Large intestine (tissue), 3 donors: ENCODE data around the gene PRELP. TPM values are rescaled to one million over a fixed set of nuclear protein-coding genes. Genes with fewer than 3 reads are reported as not detected.
"Not testable (repeated sequence)": the region's sequence is repeated elsewhere in the genome, so short reads cannot be mapped to it uniquely, and the experiment has no call there.

Experiments used
- DNase-seq, 2 donors: peaks; one replicate each; pipeline versions ENCODE4 v3.0.0 to v3.0.0-alpha.2; 2013
- H3K27ac ChIP-seq: one replicate; pipeline ENCODE4 v1.5.1; 2013; ENCODE audit warnings: low read length
- H3K27me3 ChIP-seq: 2 replicates; pipeline ENCODE4 v1.6.1; 2013; ENCODE audit warnings: low read length; ENCODE audit not compliant: control insufficient read depth, insufficient read depth
- H3K36me3 ChIP-seq: 2 replicates; pipeline ENCODE4 v1.6.1; 2013; ENCODE audit warnings: low read length; ENCODE audit not compliant: control insufficient read depth, insufficient read depth
- H3K4me1 ChIP-seq: one replicate; pipeline ENCODE4 v1.6.1; 2013; ENCODE audit warnings: low read length; ENCODE audit not compliant: control insufficient read depth, insufficient read depth
- H3K4me3 ChIP-seq: one replicate; pipeline ENCODE4 v1.5.1; 2013; ENCODE audit warnings: low read length
- H3K9me3 ChIP-seq: one replicate; pipeline ENCODE4 v1.6.1; 2013; ENCODE audit warnings: mild to moderate bottlenecking, low read depth, low read length, moderate library complexity; ENCODE audit not compliant: control insufficient read depth
- WGBS: methylation state at CpG from one replicate; pipeline ENCODE4 v1.1.5; 2013; ENCODE audit warnings: low lambda C conversion rate; ENCODE audit not compliant: insufficient coverage; 5-methylcytosine and 5-hydroxymethylcytosine counted together
- polyA plus RNA-seq: library from polyadenylated mRNA; unstranded; fragments of 120-200 nt; gene quantifications from one replicate; pipeline ENCODE4 v1.2.1, GENCODE V29; 2013

Gene PRELP
- polyA plus RNA-seq, 1 donor, result 4.4 TPM

DNA sequence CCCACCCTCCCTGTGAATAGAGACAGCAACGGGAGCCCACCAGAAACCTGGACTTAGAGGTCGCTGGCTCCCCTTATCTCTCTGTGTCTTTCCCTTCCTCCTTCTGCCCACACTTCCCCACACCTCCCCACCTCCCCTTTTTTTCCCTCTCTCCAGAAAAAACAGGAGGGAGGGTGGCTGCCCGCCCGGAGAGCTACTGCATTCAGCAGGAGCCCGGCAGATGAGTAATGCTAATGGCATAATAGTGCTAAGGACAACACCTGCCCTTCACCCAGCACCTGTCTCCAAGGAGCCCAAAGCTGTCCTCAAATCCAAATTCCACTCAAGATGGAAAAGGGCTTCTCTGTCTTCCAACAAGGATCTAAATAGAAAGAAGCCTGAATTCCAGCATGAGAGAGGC lies 11.4 kb upstream of the PRELP start:
- Histone ChIP-seq H3K27me3 (no peaks in the 10 kb centered on the region), H3K4me1 (peaks cover 23% of the 10 kb centered on the region), H3K4me3 (no peak overlapping the region), H3K27ac (no peak overlapping the region), H3K36me3 (no peaks in the 10 kb centered on the region), H3K9me3 (no peaks in the 10 kb centered on the region)
- DNase-seq, result no peak
- WGBS, result 20% methylated on average over 1 of the region's 5 CpGs

DNA sequence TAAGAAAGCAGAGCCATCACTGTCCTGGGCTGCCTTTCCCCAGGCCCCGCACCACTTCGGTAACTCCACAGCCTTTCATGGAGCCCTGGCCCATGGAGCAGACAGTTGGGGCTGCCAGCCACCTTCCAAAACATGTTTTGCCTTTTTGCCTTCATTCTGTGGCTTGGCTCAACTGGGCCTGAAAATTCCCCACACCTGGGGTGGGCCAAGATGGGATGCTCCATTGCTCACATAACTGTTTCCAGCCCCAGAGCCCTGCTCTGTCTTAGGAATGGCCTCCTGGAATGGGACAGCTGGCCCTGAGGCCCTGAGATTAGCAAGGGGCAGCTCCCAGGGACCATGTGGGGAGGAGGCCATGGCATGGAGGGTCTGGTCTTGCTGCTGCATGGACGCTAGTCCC lies 10.9 kb upstream of the PRELP start:
- H3K27ac ChIP-seq, result no peak overlapping the region
- DNase-seq, result no peak

DNA sequence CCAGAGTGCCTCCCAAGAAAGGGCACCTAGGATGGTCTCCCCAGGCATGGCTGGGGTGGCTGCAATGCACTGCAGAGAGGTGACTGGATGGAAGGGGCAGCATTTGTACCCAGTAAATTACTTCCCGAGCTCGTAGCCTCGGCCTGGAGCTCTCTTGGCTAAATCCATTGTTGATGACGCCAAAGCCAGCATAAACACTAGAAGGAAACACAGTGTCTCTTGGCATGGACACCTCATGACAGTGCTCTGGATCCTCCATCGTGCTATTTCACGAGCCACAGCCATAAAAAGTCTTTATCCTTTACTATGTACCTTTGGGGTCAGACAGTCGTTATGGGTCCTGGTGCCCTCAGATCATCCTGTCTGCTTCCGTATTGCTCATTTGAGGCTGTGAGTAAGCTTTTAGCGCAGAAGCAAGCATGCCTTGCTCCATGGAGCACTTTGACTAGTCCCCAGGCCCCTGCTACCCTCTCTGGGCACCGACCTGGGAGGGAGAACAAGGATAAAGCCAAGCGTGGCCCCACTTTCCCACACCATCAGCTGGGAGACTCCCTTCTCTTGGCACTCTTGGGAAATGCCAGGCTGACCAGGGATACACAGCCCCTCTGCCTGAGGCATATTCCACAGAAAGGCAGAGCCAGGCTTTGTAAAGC lies 10.3 kb upstream of the PRELP start:
- no CpG with 5 or more reads among the region's 11 CpGs for WGBS
- no peaks in the 10 kb centered on the region for H3K36me3 ChIP-seq
- H3K4me1 ChIP-seq, result peaks cover 25% of the 10 kb centered on the region
- H3K4me3 ChIP-seq, result no peak overlapping the region
- no peak for DNase-seq
- no peaks in the 10 kb centered on the region for H3K9me3 ChIP-seq
- no peak overlapping the region for H3K27ac ChIP-seq
- no peaks in the 10 kb centered on the region for H3K27me3 ChIP-seq

More for the DNA sequence above, 10.9 kb upstream of the PRELP start:
- Histone ChIP-seq H3K9me3 (no peaks in the 10 kb centered on the region), H3K4me1 (peaks cover 25% of the 10 kb centered on the region), H3K27me3 (no peaks in the 10 kb centered on the region), H3K4me3 (no peak overlapping the region), H3K36me3 (no peaks in the 10 kb centered on the region)
- no CpG with 5 or more reads among the region's 3 CpGs for WGBS

DNA sequence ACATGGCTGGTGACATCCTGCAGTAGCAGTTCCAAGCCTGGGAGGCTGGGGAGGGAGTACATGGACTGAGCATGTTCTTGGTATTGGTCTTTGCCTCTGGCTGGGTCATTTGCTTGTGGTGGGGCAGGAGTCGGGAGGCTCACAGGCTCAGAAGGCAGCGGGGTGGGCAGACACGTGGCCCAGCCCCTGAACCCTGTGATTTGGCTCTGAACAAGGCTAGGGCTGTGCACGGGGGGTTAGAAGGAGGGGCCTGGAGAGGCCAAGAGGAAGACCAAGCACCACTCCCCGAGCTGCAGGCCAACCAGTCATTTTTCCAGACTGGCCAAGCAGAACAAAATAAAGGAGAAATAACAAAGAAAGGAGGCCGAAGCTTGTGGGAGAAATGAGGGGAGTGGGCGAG lies 9.7 kb upstream of the PRELP start:
- peaks cover 25% of the 10 kb centered on the region for H3K4me1 ChIP-seq
- WGBS, result no CpG with 5 or more reads among the region's 7 CpGs
- H3K4me3 ChIP-seq, result no peak overlapping the region
- H3K27ac ChIP-seq, result peak overlapping the region; percentile 20
- H3K27me3 ChIP-seq, result no peaks in the 10 kb centered on the region
- DNase-seq, result peak in 1 of 2 donors; percentile 38
- H3K9me3 ChIP-seq, result no peaks in the 10 kb centered on the region
- H3K36me3 ChIP-seq, result no peaks in the 10 kb centered on the region

- not testable (repeated sequence) for H3K4me3 ChIP-seq, H3K36me3 ChIP-seq, H3K27me3 ChIP-seq, H3K27ac ChIP-seq, DNase-seq, H3K9me3 ChIP-seq
- peaks cover 25% of the 10 kb centered on the region for H3K4me1 ChIP-seq
- 100% methylated on average over 1 of the region's 13 CpGs for WGBS
Measured at GRCh38 chr1:203466906-203467549, 8.6 kb upstream of the PRELP start.

GRCh38 chr1:203467550-203467921 lies 8.1 kb upstream of the PRELP start:
- WGBS, result 100% methylated on average over 1 of the region's 9 CpGs

DNA sequence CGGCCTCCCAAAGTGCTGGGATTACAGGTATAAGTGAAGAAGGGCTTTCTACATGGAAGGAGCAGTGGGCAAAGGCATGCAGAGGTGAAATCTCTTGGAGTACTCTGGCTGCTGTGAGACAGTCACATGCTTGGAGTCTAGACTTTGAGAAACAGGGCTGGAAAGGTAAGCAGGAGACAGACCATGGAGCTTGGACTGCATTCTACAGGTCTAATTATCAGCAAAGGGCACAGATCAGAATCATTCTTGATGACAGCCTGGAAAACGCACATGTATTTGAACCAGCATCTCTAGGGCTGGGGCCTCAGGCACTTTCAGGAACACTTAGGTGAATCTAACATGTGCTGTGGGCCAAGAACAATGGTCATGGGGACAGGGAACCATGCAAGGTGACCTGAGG lies 7.3 kb upstream of the PRELP start:
- Histone ChIP-seq H3K27ac (peak overlapping the region; percentile 21), H3K36me3 (no peaks in the 10 kb centered on the region), H3K4me1 (peaks cover 25% of the 10 kb centered on the region), H3K27me3 (peaks cover 2% of the 10 kb centered on the region), H3K4me3 (no peak overlapping the region), H3K9me3 (no peaks in the 10 kb centered on the region)
- peak; percentile 71 to 86 for DNase-seq
- no CpG with 5 or more reads among the region's 2 CpGs for WGBS

More at GRCh38 chr1:203467550-203467921, 8.1 kb upstream of the PRELP start:
- Histone ChIP-seq H3K36me3 (no peaks in the 10 kb centered on the region), H3K9me3 (no peaks in the 10 kb centered on the region), H3K4me1 (peaks cover 25% of the 10 kb centered on the region), H3K27ac (no peak overlapping the region), H3K27me3 (peaks cover 2% of the 10 kb centered on the region), H3K4me3 (no peak overlapping the region)
- DNase-seq, result no peak

DNA sequence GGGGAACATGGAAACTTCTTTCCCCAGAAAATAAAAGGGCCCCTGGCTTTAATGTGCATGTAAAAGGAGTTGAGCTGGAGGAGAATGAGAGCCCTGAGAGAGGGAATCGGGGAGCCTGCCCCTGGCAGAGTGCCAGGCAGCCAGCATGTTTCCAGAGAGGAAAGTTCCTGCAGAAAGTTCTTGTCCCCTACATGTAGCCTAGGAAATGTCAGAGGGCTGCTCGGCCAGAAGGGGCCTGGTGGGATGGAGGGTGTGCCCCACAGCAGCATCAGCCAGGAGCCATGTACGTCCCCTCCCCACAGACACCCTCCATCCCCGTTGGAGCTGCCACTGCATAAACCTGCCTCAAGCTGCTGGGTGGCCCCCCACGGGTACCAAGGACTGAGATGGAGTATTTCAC lies 5.4 kb upstream of the PRELP start:
- H3K4me1 ChIP-seq, result peaks cover 25% of the 10 kb centered on the region
- no peak overlapping the region for H3K27ac ChIP-seq
- no peak overlapping the region for H3K4me3 ChIP-seq
- DNase-seq, result no peak
- H3K36me3 ChIP-seq, result no peaks in the 10 kb centered on the region
- peaks cover 2% of the 10 kb centered on the region for H3K27me3 ChIP-seq
- no peaks in the 10 kb centered on the region for H3K9me3 ChIP-seq
- WGBS, result no CpG with 5 or more reads among the region's 5 CpGs

- Histone ChIP-seq H3K36me3 (no peaks in the 10 kb centered on the region), H3K9me3 (no peaks in the 10 kb centered on the region), H3K27ac (no peak overlapping the region), H3K27me3 (peaks cover 2% of the 10 kb centered on the region), H3K4me1 (peaks cover 16% of the 10 kb centered on the region), H3K4me3 (no peak overlapping the region)
- no CpG with 5 or more reads among the region's 6 CpGs for WGBS
- DNase-seq, result no peak
Measured at GRCh38 chr1:203471841-203472240, 3.8 kb upstream of the PRELP start.

DNA sequence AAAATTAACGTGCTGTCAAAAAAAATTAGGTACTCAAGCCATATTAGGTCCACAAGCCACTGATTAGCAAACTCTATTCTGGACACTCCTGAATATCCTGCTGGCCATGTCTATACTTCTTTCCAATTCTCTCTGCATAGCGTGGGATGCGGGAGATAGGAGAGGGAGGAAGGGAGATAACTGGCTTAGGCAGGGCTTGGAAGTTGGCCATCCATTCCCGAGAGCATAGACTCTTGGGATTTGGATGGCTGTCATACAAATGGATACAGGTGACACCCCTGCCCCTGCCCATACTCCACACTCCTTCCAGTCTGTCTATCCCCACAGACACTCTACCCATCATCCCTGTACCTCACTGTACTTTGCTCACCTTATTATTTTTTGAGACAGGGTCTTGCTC lies 2.3 kb upstream of the PRELP start:
- no peaks in the 10 kb centered on the region for H3K9me3 ChIP-seq
- H3K4me3 ChIP-seq, result no peak overlapping the region
- no peaks in the 10 kb centered on the region for H3K36me3 ChIP-seq
- 75% methylated on average over 1 of the region's 4 CpGs for WGBS
- peaks cover 2% of the 10 kb centered on the region for H3K27me3 ChIP-seq
- no peak overlapping the region for H3K27ac ChIP-seq
- no peak for DNase-seq
- peaks cover 11% of the 10 kb centered on the region for H3K4me1 ChIP-seq
